B cell (primary cell): ENCODE measurements around the gene YPEL4.

ENCODE experiments used
- CTCF ChIP-seq: fragments of 200-600 bp; IDR thresholded peaks from one replicate; pipeline ENCODE4 v1.8.0; 2022; ENCODE audit warnings: antibody characterized with exemption, mild to moderate bottlenecking
- EZH2 ChIP-seq: IDR thresholded peaks from 2 replicates; pipeline ENCODE4 v1.6.1; 2012; ENCODE audit warnings: borderline replicate concordance, low read depth, mild to moderate bottlenecking, moderate library complexity, low read length; ENCODE audit not compliant: insufficient read depth, poor library complexity, severe bottlenecking

DNA sequence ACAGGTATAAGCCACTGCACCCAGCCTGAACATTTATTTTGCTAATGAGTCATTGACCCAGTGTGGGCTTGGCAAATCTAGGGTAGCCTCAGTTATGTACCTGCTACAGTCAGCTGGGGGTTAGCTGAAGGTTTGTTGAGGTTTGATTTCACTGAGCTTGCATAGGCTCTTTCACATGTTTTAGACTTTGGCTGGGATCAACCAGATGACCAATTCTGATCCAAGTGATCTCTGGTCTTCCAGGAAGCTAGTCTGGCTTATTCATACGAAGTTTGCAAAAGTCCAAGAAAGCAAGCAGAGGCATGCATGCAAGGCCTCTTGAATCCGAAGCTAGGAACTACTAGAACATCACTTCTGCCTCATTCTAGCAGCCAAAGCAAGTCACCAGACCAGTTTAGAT, 31.3 kb downstream of the YPEL4 start:
- no peak for TF ChIP-seq CTCF
- TF ChIP-seq EZH2, result no peak
